NCI-H460 (cell line): ENCODE data around the gene ESD. TPM values are rescaled to one million over a fixed set of nuclear protein-coding genes. Genes with fewer than 3 reads are reported as not detected.
"Not testable (repeated sequence)": the region's sequence is repeated elsewhere in the genome, so short reads cannot be mapped to it uniquely, and the experiment has no call there.

ENCODE experiments used
- DNase-seq: peaks from one replicate; pipeline ENCODE4 v3.0.0-alpha.2; 2016; ENCODE audit warnings: low read depth; ENCODE audit errors: extremely low read depth
- total RNA-seq: library from RNA; depleted of rRNA; stranded (reverse); fragments of >200 nt; shearing (Covaris generic); gene quantifications from 2 replicates; pipeline ENCODE4 v1.2.3, GENCODE V29; 2014

ESD gene
- total RNA-seq, 1 experiment from 2014 or later = 138 TPM

GRCh38 chr13:46796129-46796514 lies 839 bp downstream of the ESD start:
- DNase-seq = no peak

- no peak for DNase-seq
Observed at GRCh38 chr13:46795321-46795720, 1.6 kb downstream of the ESD start.

- no peak for DNase-seq
Observed at GRCh38 chr13:46783504-46783903, 13.5 kb downstream of the ESD start.

GRCh38 chr13:46782691-46783090 lies 14.3 kb downstream of the ESD start:
- no peak for DNase-seq

GRCh38 chr13:46782066-46782465 lies 14.9 kb downstream of the ESD start:
- no peak for DNase-seq

GRCh38 chr13:46778890-46779289 lies 18.1 kb downstream of the ESD start:
- DNase-seq = no peak

GRCh38 chr13:46778095-46778494 lies 18.9 kb downstream of the ESD start:
- no peak for DNase-seq

- no peak for DNase-seq
Observed at GRCh38 chr13:46775385-46776107, 21.4 kb downstream of the ESD start.

GRCh38 chr13:46773541-46773940 lies 23.4 kb downstream of the ESD start:
- DNase-seq = no peak

GRCh38 chr13:46771693-46772092 lies 25.3 kb downstream of the ESD start:
- no peak for DNase-seq

GRCh38 chr13:46769925-46770324 lies 27.0 kb downstream of the ESD start:
- not testable (repeated sequence) for DNase-seq

GRCh38 chr13:46761866-46762265 lies 35.1 kb downstream of the ESD start:
- no peak for DNase-seq

- no peak for DNase-seq
Observed at GRCh38 chr13:46761174-46761573, 35.8 kb downstream of the ESD start.

- no peak for DNase-seq
Observed at GRCh38 chr13:46759846-46760245, 37.1 kb downstream of the ESD start.

- DNase-seq = no peak
Observed at GRCh38 chr13:46757640-46758039, 39.3 kb downstream of the ESD start.

GRCh38 chr13:46756977-46757376 lies 40.0 kb downstream of the ESD start:
- peak; percentile 9 for DNase-seq

- DNase-seq = not testable (repeated sequence)
Observed at GRCh38 chr13:46755508-46755907, 41.5 kb downstream of the ESD start.

GRCh38 chr13:46754812-46755211 lies 42.1 kb downstream of the ESD start:
- DNase-seq = no peak

- DNase-seq = no peak
Observed at GRCh38 chr13:46753917-46754316, 43.0 kb downstream of the ESD start.

GRCh38 chr13:46753137-46753536 lies 43.8 kb downstream of the ESD start:
- DNase-seq = no peak

GRCh38 chr13:46751811-46752635 lies 44.9 kb downstream of the ESD start:
- no peak for DNase-seq

- DNase-seq = no peak
Observed at GRCh38 chr13:46749951-46750350, 47.0 kb downstream of the ESD start.
